WTC11 (cell line): ENCODE data around the gene KRT4. TPM values are rescaled to one million over a fixed set of nuclear protein-coding genes. Genes with fewer than 3 reads are reported as not detected.

Experiments
- ATAC-seq: fragments of 200-7000 bp; cut with Tn5 transposase; 2 replicates; pipeline ENCODE4 v1.10.0; 2021; ENCODE audit warnings: mild to moderate bottlenecking, moderate library complexity
- CTCF ChIA-PET: fragments of 300-600 bp; sonication (Branson Sonifier 250); formaldehyde crosslinking; loops from one replicate; lab custom pipeline; 2021; ENCODE audit warnings: antibody characterized with exemption; lab: Charles Lee
- POLR2A ChIA-PET: fragments of 350-600 bp; sonication (Branson Sonifier 250); formaldehyde crosslinking; loops from one replicate; lab custom pipeline; 2021; ENCODE audit warnings: antibody characterized with exemption; lab: Charles Lee
- DNase-seq: peaks from one replicate; pipeline ENCODE4 v3.0.0; 2021; ENCODE audit warnings: low spot score
- H3K27ac Mint-ChIP-seq: 2 replicates; pipeline ENCODE4 v1.8.0; 2021; ENCODE audit warnings: mixed read lengths
- H3K27me3 Mint-ChIP-seq: 2 replicates; pipeline ENCODE4 v1.8.0; 2021; ENCODE audit warnings: low read depth, mild to moderate bottlenecking, moderate library complexity, mixed read lengths
- H3K36me3 Mint-ChIP-seq: 2 replicates; pipeline ENCODE4 v1.8.0; 2021; ENCODE audit warnings: mixed read lengths
- H3K4me1 Mint-ChIP-seq: 2 replicates; pipeline ENCODE4 v1.8.0; 2022; ENCODE audit warnings: mixed read lengths
- H3K4me3 Mint-ChIP-seq: 2 replicates; pipeline ENCODE4 v1.8.0; 2021; ENCODE audit warnings: mild to moderate bottlenecking, moderate library complexity, mixed read lengths
- H3K9me3 Mint-ChIP-seq: 2 replicates; pipeline ENCODE4 v1.8.0; 2021; ENCODE audit warnings: mixed read lengths
- KAT7 ChIP-seq: sonication (generic); formaldehyde crosslinking; IDR thresholded peaks from 2 replicates; pipeline ENCODE4 v1.8.1; 2023; ENCODE audit warnings: missing genetic modification reagents, mild to moderate bottlenecking, borderline replicate concordance
- NFATC4 ChIP-seq: fragments of 250-450 bp; sonication (Bioruptor Pico); IDR thresholded peaks from 2 replicates; pipeline ENCODE4 v1.9.0; 2021; ENCODE audit warnings: mild to moderate bottlenecking
- ZNF138 ChIP-seq: sonication (generic); formaldehyde crosslinking; conservative IDR thresholded peaks from 2 replicates; pipeline ENCODE4 v1.8.1; 2022; ENCODE audit warnings: mild to moderate bottlenecking, moderate library complexity, missing genetic modification reagents
- ZNF232 ChIP-seq: sonication (generic); formaldehyde crosslinking; IDR thresholded peaks from 2 replicates; pipeline ENCODE4 v1.8.0; 2022; ENCODE audit warnings: mild to moderate bottlenecking, missing genetic modification reagents
- ZNF263 ChIP-seq: sonication (generic); formaldehyde crosslinking; IDR thresholded peaks from 2 replicates; pipeline ENCODE4 v1.8.1; 2022; ENCODE audit warnings: low read depth, mild to moderate bottlenecking, moderate library complexity, missing genetic modification reagents
- total RNA-seq: library from RNA; stranded (reverse); gene quantifications from 3 replicates; pipeline ENCODE4 v1.2.3, GENCODE V29; 2021
- TF ChIP-seq, protein P1 (sequence below): sonication (generic); formaldehyde crosslinking; IDR thresholded peaks from 2 replicates; pipeline ENCODE4 v1.8.1; 2022; ENCODE audit warnings: low read depth, missing genetic modification reagents, borderline replicate concordance
- TF ChIP-seq, protein P2 (sequence below): fragments of 200-600 bp; IDR thresholded peaks from 2 replicates; pipeline ENCODE4 v1.8.0; 2022; ENCODE audit warnings: antibody characterized with exemption
- TF ChIP-seq, protein P3 (sequence below): sonication (generic); formaldehyde crosslinking; IDR thresholded peaks from 2 replicates; pipeline ENCODE4 v1.8.1; 2022; ENCODE audit warnings: mild to moderate bottlenecking, missing genetic modification reagents, moderate library complexity, borderline replicate concordance
- TF ChIP-seq, protein P4 (sequence below): sonication (generic); formaldehyde crosslinking; IDR thresholded peaks from 2 replicates; pipeline ENCODE4 v1.8.0; 2022; ENCODE audit warnings: mild to moderate bottlenecking, missing genetic modification reagents
- TF ChIP-seq, protein P5 (sequence below): sonication (generic); formaldehyde crosslinking; IDR thresholded peaks from 2 replicates; pipeline ENCODE4 v1.8.0; 2022; ENCODE audit warnings: mild to moderate bottlenecking, missing genetic modification reagents
- TF ChIP-seq, protein P6 (sequence below): sonication (generic); formaldehyde crosslinking; IDR thresholded peaks from 2 replicates; pipeline ENCODE4 v1.8.1; 2023; ENCODE audit warnings: mild to moderate bottlenecking, missing genetic modification reagents, moderate library complexity

Gene KRT4
- total RNA-seq, 1 experiment from 2014 or later = not detected

DNA sequence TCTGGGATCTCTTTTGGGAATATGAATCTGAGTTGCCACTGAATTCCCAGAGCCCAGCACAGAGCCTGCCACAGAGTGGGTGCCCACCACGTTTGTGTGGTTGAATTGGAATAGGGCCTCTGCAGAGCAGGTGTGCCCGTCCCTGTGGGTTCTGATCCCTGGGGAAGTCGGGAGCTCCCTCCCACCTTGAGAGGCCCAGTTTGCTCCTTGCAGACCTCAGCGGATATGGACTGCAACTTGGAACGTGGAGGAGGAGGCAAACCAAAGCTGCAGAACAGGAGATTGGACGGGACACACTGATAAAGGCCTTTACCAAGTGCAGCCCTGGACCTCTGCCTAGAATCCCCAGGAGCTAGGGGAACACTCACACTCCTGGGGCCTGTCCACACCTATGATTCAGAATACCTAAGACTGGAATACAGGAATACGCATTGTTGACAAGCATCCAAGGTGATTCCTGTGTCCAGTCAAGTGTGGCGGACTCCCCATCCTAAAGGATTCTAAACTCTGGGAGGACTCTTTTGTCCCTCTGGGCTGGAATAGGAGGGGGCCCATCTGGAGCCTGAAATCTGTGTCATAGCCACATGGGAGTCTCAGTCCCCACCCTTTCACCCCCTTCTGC, 39.2 kb downstream of the KRT4 start (continued):
- TF ChIP-seq ZNF138 (CRISPR knock-in tag) (no peak), NFATC4 (CRISPR knock-in tag) (no peak), ZNF232 (CRISPR knock-in tag) (no peak), ZNF263 (CRISPR knock-in tag) (no peak)
- TF ChIP-seq, protein P1, sequence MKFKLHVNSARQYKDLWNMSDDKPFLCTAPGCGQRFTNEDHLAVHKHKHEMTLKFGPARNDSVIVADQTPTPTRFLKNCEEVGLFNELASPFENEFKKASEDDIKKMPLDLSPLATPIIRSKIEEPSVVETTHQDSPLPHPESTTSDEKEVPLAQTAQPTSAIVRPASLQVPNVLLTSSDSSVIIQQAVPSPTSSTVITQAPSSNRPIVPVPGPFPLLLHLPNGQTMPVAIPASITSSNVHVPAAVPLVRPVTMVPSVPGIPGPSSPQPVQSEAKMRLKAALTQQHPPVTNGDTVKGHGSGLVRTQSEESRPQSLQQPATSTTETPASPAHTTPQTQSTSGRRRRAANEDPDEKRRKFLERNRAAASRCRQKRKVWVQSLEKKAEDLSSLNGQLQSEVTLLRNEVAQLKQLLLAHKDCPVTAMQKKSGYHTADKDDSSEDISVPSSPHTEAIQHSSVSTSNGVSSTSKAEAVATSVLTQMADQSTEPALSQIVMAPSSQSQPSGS (CRISPR knock-in tag) = no peak
- TF ChIP-seq, protein P2, sequence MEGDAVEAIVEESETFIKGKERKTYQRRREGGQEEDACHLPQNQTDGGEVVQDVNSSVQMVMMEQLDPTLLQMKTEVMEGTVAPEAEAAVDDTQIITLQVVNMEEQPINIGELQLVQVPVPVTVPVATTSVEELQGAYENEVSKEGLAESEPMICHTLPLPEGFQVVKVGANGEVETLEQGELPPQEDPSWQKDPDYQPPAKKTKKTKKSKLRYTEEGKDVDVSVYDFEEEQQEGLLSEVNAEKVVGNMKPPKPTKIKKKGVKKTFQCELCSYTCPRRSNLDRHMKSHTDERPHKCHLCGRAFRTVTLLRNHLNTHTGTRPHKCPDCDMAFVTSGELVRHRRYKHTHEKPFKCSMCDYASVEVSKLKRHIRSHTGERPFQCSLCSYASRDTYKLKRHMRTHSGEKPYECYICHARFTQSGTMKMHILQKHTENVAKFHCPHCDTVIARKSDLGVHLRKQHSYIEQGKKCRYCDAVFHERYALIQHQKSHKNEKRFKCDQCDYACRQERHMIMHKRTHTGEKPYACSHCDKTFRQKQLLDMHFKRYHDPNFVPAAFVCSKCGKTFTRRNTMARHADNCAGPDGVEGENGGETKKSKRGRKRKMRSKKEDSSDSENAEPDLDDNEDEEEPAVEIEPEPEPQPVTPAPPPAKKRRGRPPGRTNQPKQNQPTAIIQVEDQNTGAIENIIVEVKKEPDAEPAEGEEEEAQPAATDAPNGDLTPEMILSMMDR = no peak
- TF ChIP-seq, protein P3, sequence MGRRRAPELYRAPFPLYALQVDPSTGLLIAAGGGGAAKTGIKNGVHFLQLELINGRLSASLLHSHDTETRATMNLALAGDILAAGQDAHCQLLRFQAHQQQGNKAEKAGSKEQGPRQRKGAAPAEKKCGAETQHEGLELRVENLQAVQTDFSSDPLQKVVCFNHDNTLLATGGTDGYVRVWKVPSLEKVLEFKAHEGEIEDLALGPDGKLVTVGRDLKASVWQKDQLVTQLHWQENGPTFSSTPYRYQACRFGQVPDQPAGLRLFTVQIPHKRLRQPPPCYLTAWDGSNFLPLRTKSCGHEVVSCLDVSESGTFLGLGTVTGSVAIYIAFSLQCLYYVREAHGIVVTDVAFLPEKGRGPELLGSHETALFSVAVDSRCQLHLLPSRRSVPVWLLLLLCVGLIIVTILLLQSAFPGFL (CRISPR knock-in tag) = no peak

DNA sequence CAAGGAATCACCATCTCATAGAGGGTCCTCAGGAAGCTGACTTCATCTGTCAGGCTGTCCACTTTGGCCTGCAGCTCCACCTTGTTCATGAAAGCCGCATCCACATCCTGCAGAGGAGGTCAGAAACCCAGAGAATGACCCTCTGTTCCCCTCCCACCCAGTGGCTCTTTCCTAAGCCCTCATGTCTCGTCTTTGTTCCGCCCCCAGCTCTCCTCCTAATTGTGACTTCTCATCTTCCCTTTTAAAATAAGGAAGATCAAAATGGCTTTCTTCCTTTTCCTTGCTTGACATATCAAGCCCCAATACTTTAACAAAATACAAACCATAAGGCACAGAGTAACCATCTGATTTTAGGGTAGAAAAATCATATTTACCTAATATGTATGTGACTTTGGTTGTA, 41.1 kb downstream of the KRT4 start:
- no peak for ATAC-seq
- Mint-ChIP-seq H3K27ac (no peak overlapping the region), H3K4me1 (no peaks in the 10 kb centered on the region)
- POLR2A ChIA-PET = no interaction called here
- TF ChIP-seq, protein P4, sequence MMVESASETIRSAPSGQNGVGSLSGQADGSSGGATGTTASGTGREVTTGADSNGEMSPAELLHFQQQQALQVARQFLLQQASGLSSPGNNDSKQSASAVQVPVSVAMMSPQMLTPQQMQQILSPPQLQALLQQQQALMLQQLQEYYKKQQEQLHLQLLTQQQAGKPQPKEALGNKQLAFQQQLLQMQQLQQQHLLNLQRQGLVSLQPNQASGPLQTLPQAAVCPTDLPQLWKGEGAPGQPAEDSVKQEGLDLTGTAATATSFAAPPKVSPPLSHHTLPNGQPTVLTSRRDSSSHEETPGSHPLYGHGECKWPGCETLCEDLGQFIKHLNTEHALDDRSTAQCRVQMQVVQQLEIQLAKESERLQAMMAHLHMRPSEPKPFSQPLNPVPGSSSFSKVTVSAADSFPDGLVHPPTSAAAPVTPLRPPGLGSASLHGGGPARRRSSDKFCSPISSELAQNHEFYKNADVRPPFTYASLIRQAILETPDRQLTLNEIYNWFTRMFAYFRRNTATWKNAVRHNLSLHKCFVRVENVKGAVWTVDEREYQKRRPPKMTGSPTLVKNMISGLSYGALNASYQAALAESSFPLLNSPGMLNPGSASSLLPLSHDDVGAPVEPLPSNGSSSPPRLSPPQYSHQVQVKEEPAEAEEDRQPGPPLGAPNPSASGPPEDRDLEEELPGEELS = no peak
- TF ChIP-seq, all 79 proteins: peak for 0
- Mint-ChIP-seq H3K4me3 (no peak overlapping the region), H3K9me3 (peaks cover 8% of the 10 kb centered on the region), H3K36me3 (no peaks in the 10 kb centered on the region), H3K27me3 (peaks cover 4% of the 10 kb centered on the region)
- DNase-seq = no peak
- CTCF ChIA-PET = interaction anchor here (0.9 to 1.7 kb wide), 3 partner anchors 80 to 107 kb away, joined by 3 to 8 read pairs (median 3); no protein-coding TSS in a partner anchor

DNA sequence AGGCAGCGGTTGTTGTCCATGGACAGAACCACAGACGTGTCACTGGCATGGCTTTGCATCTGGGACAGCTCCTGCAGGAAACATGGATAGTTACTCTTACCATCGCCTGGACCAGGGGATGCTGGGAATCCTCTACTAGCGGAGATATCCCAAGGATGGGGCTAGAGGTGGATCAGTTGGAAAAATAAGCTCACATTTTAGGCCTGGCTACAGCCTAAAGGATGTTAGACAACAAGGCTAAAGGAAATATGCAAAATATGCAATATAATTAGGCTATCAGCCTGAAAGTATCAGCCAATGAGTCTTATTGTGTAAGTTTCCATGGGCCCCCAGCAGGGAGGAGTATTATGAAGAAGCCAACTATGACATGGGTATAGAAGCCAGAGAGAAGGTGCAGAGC, 41.7 kb downstream of the KRT4 start:
- ATAC-seq (no peak), DNase-seq (no peak)
- H3K9me3 Mint-ChIP-seq = peaks cover 8% of the 10 kb centered on the region
- H3K27ac Mint-ChIP-seq = no peak overlapping the region
- H3K4me3 Mint-ChIP-seq = no peak overlapping the region
- H3K36me3 Mint-ChIP-seq = no peaks in the 10 kb centered on the region
- H3K4me1 Mint-ChIP-seq = no peaks in the 10 kb centered on the region
- H3K27me3 Mint-ChIP-seq = peaks cover 4% of the 10 kb centered on the region
- TF ChIP-seq, protein P5, sequence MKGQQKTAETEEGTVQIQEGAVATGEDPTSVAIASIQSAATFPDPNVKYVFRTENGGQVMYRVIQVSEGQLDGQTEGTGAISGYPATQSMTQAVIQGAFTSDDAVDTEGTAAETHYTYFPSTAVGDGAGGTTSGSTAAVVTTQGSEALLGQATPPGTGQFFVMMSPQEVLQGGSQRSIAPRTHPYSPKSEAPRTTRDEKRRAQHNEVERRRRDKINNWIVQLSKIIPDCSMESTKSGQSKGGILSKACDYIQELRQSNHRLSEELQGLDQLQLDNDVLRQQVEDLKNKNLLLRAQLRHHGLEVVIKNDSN (CRISPR knock-in tag) = no peak
- no peak for TF ChIP-seq KAT7 (CRISPR knock-in tag)
- TF ChIP-seq, protein P6, sequence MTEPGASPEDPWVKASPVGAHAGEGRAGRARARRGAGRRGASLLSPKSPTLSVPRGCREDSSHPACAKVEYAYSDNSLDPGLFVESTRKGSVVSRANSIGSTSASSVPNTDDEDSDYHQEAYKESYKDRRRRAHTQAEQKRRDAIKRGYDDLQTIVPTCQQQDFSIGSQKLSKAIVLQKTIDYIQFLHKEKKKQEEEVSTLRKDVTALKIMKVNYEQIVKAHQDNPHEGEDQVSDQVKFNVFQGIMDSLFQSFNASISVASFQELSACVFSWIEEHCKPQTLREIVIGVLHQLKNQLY (CRISPR knock-in tag) = no peak
- ChIA-PET POLR2A (no interaction called here), CTCF (interaction anchor here (0.9 to 1.7 kb wide), 4 partner anchors 80 to 108 kb away, joined by 3 to 8 read pairs (median 3); no protein-coding TSS in a partner anchor)
